NCI-H146 treated with DMSO at 0.1 percent for 48 hours (cell line): Measurements from ENCODE around the gene ADAMTSL3.
"Not testable (repeated sequence)": the region's sequence is repeated elsewhere in the genome, so short reads cannot be mapped to it uniquely, and the experiment has no call there.

Experiments
- DNase-seq: peaks from one replicate; lab custom pipeline; 2025; ENCODE audit not compliant: unreplicated experiment; lab: John Stamatoyannopoulos, UW

ADAMTSL3 gene

DNA sequence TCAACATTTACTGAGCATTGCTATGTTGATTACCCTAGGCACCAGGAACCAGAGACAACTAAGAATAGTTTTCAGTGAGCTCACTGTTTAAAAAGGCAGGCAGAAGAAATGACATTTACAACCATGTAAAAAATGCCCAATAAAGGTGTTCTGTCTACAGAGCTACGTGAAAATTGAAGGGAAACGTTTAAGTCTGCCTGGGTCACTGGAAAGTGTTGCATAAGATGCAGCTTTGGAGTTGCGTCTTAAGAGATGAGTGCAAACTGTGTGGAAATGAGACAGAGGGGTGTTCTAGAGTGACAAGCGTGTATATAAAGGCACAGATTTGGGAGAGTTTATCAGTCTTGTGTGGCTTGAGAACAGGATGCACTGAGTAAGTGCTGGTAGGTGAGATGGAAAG is 303.0 kb downstream of the ADAMTSL3 start:
- DNase-seq = no peak

DNA sequence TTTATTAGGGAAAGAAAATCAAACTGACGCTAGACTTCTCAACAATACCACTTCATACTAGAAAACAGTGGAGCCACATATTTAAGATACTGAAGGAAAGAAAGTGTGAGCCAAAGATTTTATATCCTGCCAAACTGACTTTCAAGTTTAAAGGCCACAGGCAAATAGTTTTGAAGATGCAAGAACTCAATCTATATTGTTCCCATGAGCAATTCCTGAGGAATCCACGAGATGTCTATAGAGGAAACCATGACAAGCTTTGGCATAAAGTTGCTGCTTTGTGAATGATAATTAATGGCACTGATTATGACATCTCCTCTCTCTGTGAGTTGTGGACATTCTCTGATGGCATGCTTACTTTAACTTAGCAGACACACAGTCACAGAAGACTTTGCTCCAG is 305.6 kb downstream of the ADAMTSL3 start:
- DNase-seq = no peak

DNA sequence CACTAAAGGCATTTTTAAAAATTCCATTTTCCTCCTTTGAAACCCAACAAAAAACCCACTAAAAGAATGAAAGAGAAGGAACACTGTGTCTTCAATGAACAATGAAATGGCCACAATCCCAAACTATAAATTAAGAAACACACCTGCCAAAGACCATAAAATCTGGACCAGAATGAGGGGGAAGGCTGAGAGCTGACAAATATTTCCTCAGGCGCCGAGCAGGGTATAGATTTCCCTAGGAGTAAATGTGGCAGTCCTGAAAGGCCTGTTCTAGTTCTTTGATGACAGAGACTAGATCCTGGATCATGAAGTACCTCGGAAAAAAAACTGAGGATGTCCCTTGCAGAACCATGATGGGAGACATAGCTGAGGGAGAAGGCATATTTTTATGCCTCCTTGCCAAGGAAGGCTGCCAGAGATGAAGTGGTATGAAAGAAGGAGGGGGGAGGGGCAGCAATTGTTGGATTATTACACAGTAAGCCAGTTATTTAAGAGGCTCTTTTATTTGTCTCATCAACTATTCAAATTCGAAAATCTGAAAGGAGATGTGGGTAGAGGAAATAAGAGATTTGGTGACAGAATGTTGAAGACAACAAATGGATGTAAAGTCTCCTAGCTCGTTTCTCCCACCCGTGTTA is 306.4 kb downstream of the ADAMTSL3 start:
- no peak for DNase-seq

DNA sequence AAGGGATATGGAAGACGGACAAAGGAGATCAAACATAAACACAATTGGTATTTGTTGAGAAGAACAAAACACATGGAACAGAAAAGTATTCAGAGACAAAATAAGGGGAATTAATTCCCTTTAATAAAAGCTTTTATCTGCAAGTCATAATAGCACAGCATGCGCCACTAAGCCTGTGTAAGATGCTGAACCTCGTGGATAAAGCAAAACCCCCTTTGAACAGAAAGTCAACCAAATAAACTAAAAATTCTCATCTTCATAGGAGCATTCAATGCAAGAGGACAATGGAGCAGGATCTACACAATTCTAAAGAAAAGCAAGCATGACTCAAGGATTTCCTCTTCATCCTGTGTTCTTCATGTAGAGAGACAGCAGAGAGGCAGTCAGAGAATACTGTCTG is 307.4 kb downstream of the ADAMTSL3 start:
- no peak for DNase-seq

DNA sequence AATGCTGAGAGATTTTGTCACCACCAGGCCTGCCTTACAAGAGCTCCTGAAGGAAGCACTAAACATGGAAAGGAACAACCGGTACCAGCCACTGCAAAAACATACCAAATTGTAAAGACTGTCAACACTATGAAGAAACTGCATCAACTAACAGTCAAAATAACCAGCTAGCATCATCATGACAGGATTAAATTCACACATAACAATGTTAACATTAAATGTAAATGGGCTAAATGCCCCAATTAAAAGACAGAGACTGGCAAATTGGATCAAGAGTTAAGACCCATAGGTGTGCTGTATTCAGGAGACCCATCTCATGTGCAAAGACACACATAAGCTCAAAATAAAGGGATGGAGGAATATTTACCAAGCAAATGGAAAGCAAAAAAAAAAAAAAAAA is 311.0 kb downstream of the ADAMTSL3 start:
- not testable (repeated sequence) for DNase-seq

DNA sequence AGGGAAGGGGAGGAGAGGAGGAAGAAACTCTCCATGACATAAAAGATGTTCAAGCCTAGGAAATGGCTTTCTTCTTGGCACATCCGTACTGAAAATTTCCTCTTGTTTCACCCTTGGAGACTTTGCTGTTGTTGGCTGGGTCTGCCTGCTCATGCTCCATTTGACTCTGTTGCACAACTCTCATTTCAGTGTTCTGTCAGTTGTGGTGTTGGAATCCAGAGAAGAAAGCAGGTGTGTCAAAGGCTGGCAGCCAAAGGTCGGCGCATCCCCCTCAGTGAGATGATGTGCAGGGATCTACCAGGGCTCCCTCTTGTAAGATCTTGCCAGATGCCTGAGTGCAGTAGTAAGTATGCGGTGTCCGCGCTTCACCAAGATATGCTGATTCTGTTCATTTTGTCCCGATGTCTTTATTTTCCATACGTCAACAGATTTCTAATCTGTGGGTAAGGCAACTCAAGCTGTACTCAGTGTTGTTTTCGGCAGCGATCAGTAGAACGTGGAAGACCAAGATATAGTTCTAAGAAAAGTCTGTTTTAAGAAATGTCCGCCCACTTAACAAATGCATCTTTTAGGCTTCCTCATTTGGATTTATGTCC is 316.5 kb downstream of the ADAMTSL3 start:
- no peak for DNase-seq

DNA sequence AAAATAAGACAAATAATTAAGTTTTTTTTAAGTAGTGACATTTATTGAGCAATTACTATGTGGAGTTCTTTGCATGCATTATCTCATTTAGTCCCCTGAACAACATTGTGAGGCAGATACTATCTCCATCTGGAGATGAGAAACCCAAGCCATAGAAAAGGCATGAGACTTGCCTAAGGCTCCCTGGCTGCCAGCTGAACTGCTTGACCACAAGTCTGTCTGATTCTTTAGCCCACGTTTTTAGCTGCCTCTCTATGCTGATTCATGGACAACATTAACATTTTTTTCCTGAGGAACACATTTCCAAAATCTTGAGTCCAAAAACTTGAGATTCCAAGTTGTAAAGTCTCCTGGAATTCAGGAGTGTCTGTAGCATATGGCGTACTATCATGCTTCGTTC is 318.1 kb downstream of the ADAMTSL3 start:
- DNase-seq = no peak

DNA sequence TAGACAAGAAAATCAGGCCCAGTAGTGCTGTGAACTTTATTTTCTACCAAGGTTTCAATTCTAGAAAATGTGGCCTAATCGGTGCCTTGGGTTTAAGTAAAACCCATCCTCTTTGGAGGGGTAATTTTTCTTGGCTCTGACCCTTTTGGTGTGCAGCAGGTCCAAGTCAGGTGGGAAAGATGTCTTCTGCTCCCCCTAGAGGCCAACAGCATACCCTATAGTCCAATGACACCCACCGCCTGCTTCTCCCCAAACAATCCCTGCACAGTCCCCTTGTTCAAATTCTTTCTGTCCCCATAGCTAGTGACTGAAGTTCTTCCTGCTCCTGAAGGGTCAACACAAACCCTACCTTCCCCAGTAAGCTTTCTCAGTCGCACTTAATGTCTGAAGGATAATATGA is 319.9 kb downstream of the ADAMTSL3 start:
- no peak for DNase-seq

DNA sequence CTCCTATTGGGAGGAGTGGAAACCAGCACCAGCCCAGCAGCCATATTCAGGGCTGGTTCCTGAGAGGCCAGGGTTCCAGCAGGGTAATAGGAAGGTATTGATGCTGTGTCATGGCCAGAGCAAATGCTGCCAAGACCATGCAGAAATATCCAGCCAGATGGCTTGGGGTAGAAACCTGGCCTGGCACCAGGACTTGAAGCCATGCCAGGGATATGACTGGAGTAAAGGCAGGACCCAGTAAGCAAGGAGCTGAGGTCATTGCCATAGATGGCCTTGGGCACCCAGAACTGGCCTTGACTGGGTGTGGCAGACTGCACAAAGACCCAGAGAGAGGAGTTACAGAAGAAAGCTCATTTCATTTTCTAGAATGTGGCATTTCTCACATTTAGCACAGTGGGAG is 324.1 kb downstream of the ADAMTSL3 start:
- DNase-seq = no peak

DNA sequence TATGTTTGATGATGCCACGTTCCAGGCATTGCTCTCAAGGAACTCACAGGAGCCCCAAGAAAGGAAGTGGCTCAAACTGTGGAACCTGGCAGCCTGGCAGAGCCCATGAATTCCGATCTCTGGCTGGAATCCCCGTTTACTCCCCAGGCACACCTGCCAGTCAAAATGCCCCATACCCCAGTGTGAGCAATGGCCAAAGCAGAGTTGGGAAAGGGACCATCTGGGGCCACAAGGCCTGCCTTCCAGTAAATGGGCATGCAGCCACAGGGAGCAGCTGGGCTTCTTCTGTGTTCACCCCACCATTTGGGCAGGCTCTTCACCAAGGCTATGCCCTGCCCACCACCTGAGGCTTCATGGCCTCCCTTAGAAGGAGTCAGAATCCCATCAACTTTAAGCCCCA is 324.7 kb downstream of the ADAMTSL3 start:
- no peak for DNase-seq

DNA sequence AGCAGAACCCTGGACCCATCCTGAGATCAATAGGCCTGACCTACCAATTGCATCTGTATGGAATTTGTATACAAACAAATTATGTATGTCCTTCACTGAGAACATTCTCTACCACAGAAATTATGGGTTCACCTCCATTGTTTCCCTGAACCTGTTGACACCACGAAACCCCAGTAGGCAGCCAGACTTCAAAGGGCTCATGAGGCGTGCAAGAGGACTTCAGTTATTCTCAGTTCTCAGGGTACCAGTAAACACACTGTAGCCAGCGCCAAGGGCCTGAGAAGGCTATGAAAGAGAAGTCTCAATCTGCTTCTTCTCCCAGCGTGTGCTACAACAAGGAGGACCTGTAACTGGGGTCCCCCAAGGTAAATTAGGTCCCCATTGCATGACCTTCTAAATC is 326.7 kb downstream of the ADAMTSL3 start:
- DNase-seq = no peak

DNA sequence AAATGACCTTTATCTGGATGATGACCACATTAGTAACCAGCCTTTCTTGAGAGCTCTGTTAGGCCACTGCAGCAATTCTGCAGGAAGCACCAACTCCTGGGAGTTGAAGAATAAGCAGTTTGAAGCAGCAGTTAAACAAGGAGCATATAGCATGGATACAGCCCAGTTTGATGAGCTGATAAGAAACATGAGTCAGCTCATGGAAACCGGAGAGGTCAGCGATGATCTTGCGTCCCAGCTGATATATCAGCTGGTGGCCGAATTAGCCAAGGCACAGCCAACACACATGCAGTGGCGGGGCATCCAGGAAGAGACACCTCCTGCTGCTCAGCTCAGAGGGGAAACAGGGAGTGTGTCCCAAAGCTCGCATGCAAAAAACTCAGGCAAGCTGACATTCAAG is 328.8 kb downstream of the ADAMTSL3 start:
- no peak for DNase-seq

DNA sequence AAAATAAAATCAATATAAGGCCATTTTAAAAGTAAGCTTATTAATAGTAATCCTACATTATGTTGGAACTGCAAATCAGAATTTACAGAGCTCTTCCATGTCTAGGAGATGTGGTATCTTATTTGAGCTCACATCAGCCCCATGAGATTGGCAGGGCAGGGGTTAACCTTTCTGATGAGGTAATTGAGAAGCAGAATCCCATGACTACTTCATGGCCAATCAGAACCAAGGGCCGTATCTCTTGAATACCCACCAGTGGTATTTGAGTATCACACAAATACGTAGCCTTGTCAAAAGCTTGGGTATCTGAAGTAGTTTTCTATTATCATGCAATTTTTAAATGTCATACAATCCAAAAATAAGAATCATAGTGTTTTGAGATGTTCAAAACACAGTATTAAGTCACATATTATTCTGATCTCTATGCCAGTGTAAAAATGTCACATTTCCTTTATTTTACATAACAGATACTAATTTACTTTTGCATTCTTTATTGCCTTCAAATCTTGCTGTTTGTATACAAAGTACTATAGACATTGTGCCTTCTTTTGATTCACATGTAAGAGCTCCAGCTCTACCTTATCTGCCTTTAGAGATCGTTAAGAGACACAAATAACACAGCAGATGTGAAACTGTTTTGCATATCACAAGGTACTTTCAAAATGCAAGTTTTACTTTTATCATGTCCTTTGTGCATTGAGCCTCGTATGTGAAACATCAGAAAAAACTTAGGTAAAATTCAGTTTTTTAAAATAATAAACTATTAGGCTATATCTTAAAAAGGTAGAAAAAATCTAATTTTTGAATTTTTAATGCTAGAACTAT is 329.9 kb downstream of the ADAMTSL3 start:
- no peak for DNase-seq

DNA sequence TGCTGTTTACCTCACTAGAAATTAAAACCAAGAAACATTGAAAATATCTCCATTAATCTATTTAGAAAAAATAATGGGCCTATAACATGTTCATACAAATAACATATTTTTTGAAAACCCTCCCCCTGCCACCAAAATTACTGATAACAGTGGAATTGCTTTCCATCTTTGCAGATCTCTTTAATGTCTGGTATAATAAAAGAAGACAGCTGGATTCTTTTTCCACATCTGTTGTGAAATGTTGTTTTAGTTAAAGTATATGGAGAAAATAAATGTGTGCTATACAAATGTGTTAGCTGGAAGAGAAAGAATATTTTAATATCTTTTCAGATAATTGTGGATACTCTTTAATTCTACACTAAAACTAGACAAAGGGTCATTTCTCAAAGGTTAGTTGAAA is 330.7 kb downstream of the ADAMTSL3 start:
- no peak for DNase-seq

DNA sequence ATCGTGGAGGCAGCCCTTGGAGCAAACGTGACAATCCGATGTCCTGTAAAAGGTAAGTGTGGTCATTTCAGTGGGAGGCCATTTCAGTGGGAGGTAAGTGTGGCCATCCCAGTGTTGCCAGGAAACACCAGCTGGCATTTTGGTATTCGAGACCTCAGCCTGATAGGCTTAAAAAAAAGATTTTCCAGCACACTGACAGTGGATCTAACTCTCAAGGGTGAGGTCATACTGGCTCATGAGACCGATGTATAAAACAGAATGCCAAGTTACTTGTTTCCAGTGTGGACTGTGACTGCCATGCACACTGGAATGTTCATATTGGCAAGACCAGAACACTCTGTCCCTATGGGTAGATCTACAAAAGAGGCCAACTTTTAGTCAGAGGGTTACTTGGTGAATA is 337.2 kb downstream of the ADAMTSL3 start:
- no peak for DNase-seq

DNA sequence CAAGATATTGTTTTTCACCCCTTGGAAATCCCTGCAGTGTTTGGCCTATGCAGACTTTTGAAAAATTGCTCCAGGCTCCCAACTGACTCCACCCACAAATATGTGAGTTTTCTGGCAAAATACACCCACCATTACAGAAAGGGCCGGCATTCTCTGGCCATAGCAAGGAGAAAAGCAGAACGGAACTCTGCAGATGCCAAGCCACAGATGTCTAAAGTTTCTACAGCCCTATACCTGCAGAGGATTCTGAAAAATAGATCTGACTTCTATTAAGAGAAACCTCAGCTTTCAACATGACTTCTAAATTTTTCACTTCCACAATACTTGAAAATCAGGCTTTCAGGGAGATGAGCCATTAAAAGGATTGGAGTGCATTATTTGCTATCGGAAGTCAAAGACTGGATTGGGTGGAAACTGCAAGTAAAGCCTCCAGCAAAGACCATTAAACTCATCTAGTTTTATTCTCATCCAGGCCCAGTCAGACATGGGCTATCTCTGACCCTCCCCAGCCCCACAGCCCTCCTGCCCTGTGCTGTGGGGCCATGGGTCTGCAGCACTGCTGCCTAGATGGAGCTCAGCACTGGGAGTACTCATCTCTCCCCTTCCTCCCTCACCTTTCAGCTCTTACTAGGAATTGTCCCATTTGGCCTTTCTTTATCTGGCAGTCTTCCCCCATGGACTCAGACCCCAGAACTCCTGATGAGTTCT is 338.6 kb downstream of the ADAMTSL3 start:
- no peak for DNase-seq

DNA sequence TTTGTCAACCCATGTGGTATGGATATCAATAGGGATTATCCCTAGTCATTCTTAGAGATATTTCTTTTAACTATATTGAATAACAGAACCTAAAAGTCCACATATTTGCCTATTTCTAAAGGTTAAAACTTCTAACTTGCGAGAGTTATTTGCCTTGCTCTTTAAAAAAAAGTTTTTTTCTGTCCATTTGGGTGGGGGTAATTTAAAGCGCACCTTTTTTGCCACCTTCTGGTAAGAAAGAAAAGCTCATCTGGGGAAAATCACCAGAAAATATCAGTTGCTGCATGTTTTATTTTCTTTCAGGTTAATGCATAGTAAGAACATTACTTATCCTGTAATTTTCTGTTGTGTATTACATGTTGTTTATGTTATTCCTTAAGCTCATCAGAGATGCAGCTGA is 339.7 kb downstream of the ADAMTSL3 start:
- DNase-seq = no peak

DNA sequence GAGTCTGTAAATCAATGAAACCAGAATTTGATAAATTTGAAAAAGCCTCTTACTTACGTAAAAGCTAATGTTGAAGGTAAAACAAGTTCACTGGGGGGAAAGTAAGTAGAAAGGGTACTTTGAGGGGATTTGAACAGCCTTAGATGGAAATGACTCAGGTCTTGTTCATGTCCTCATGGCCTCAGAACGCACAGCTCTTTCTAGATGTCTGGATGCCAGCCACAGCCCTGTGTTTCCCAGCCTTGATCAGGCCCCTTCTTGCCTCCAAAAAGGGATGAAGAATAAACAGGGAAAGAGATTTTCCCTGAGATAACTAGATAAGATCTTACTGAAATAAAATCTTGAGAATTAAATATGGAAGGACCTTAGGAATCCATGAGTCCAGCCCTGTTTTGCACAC is 344.6 kb downstream of the ADAMTSL3 start:
- no peak for DNase-seq

DNA sequence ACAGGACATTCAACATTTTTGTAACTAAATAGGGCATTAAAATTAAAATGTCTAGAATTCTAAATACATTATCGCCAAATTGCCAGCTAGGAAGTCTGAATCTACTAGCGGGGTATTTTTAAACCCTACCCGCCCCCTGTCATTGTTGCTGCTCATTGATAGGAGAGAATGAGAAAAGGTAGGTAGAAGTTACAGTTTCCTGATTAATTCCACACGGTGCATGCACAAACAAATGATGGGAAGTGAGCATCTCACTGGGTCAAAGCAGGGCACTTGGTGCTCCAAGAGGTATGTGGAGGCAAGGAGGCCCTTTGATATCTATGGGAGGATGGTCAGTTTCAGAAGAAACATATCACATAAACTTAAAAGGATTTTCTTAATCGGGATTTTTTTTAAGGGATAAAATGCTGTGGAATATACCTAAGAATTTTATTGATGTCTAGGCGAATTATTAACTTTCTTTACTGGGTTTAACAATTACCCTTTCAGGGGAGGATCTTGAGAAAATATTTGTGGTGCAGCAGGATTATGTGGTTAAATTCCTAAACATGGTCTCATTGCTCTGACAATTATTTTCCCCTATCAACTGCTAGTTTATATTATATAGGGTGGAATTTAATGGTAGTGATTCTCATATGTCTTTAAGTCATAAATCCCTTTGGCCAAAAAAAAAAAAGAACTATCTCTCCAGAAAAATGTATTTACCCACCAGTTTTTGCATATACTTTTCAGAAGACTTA is 345.6 kb downstream of the ADAMTSL3 start:
- no peak for DNase-seq

DNA sequence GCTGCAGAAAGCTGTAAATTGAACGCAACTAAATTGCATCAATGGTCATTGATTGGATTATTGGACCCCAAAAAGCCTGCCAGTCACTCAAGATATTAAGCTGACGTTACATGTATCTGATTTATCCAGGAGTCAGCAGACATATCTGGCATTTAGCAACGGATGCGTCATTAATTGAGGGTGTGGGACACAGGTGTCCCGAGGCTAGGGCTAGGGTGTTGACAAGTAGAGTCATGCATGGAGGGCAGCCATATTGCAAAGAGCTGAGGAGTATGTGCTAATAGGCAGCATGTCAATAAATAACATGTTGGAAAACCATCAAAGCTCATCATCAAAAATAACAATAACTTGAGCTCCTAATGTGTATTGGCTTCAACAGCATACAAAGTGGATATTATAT is 347.1 kb downstream of the ADAMTSL3 start:
- DNase-seq = no peak

DNA sequence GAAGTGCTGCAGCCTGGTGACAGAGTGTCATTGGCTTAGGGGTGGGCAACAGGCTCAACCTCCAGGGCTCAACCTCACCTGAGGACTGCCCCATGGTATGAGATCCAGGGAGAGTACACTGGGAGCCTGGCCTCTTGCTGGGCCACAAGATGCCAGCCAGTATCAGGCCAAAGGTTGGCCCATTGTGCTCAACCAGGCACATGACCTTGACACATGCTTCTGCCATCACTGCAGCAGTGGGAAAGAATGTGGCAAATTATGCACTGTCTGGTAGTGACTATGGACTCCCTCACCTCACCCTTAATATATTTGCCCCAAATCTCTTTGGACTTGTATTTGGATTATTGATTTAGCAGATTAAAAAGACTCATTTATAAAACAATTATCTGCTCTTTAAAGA is 347.7 kb downstream of the ADAMTSL3 start:
- no peak for DNase-seq
